Right lobe of liver (tissue), 4 donors: ENCODE measurements around the gene RPUSD3.

Experiments used
- POLR2A ChIP-seq: fragments of 450-650 bp; IDR thresholded peaks from one replicate; pipeline ENCODE4 v1.6.1; 2017; ENCODE audit warnings: antibody characterized with exemption, mild to moderate bottlenecking
- TF ChIP-seq, protein P1 (sequence below), 4 donors: fragments of 200-600 bp in 3 of 4; fragments of 450-650 bp in 1 of 4; IDR thresholded peaks; one replicate each; pipeline versions ENCODE4 v1.5.1 to v1.8.0; 2016 to 2022; ENCODE audit warnings: antibody characterized with exemption in 4 of 4, mild to moderate bottlenecking in 2 of 4
- donor health status: DM: no; HTN: no; CAD: no.
- donor health status: DM: no; HTN: no; CAD: no.
- donor health status: DM: no; HTN: yes; CAD: no.

DNA sequence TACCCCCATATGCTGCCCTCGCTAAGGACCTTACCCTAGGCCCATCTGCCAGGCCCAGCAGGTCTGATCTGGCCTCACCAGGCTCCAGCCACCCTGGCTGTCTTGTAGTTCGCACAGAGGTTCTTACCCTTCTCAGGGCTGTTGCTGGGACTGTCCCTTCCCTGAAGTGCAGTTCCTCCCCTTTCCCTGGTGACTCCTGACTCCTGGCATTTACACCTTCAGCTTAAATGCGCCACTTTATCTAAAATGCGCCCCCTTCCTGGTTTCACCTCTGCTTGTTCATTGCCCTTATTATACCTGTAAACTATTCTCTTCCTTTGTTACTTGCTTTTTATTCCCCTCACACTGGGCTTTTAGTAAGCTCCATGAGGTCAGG lies 34.6 kb downstream of the RPUSD3 start:
- TF ChIP-seq, protein P1, sequence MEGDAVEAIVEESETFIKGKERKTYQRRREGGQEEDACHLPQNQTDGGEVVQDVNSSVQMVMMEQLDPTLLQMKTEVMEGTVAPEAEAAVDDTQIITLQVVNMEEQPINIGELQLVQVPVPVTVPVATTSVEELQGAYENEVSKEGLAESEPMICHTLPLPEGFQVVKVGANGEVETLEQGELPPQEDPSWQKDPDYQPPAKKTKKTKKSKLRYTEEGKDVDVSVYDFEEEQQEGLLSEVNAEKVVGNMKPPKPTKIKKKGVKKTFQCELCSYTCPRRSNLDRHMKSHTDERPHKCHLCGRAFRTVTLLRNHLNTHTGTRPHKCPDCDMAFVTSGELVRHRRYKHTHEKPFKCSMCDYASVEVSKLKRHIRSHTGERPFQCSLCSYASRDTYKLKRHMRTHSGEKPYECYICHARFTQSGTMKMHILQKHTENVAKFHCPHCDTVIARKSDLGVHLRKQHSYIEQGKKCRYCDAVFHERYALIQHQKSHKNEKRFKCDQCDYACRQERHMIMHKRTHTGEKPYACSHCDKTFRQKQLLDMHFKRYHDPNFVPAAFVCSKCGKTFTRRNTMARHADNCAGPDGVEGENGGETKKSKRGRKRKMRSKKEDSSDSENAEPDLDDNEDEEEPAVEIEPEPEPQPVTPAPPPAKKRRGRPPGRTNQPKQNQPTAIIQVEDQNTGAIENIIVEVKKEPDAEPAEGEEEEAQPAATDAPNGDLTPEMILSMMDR (IDR thresholded peaks at IDR 0.05) = no peak
- TF ChIP-seq POLR2A = no peak
